Activated CD4-positive, alpha-beta T cell treated with anti-CD3 and anti-CD28 coated beads, Interleukin-2, amount 50 U/mL, for 16 hours (primary cell): Measurements from ENCODE around the gene OOSP4A.
"Not testable (repeated sequence)": the region's sequence is repeated elsewhere in the genome, so short reads cannot be mapped to it uniquely, and the experiment has no call there.

Experiments
- DNase-seq: peaks from one replicate; pipeline ENCODE4 v3.0.0-alpha.2; 2020

The OOSP4A gene

GRCh38 chr11:59981106-59981770 lies 17.4 kb downstream of the OOSP4A start:
- no peak for DNase-seq

- DNase-seq: not testable (repeated sequence)
Measured at GRCh38 chr11:59982037-59982436, 18.2 kb downstream of the OOSP4A start.

- no peak for DNase-seq
Measured at GRCh38 chr11:59983212-59983611, 19.4 kb downstream of the OOSP4A start.

GRCh38 chr11:59984368-59984767 lies 20.5 kb downstream of the OOSP4A start:
- no peak for DNase-seq

- DNase-seq: no peak
Measured at GRCh38 chr11:59990421-59990820, 26.6 kb downstream of the OOSP4A start.

GRCh38 chr11:59992425-59992824 lies 28.6 kb downstream of the OOSP4A start:
- no peak for DNase-seq

- no peak for DNase-seq
Measured at GRCh38 chr11:59997800-59998199, 34.0 kb downstream of the OOSP4A start.

GRCh38 chr11:59999691-60000090 lies 35.9 kb downstream of the OOSP4A start:
- DNase-seq: no peak

- DNase-seq: no peak
Measured at GRCh38 chr11:60003729-60004128, 39.9 kb downstream of the OOSP4A start.

- DNase-seq: no peak
Measured at GRCh38 chr11:60005360-60005759, 41.5 kb downstream of the OOSP4A start.

- DNase-seq: no peak
Measured at GRCh38 chr11:60016881-60017280, 53.0 kb downstream of the OOSP4A start, which contains the start of gene OOSP4B. OOSP4B (plus strand) TSS chr11:60017181.

- DNase-seq: no peak
Measured at GRCh38 chr11:60018058-60018457, 54.2 kb downstream of the OOSP4A start.
